T-cell (primary cell): ENCODE data around the gene TOM1L2. TPM values are rescaled to one million over a fixed set of nuclear protein-coding genes. Genes with fewer than 3 reads are reported as not detected.

ENCODE experiments used
- ATAC-seq, 4 experiments: fragments of 200-7000 bp in 3 of 4; fragments of 150-1000 bp in 1 of 4; cut with Tn5 transposase; replicated peaks in 1 of 4; 1 replicate in 3 of 4; 2 replicates in 1 of 4; pipeline ENCODE4 v1.10.0; 2021; ENCODE audit warnings: moderate library complexity in 3 of 4, mild to moderate bottlenecking in 2 of 4, moderate number of reproducible peaks in 1 of 4
- CTCF ChIA-PET, 2 donors: fragments of 300-600 bp; sonication (Branson Sonifier 250); formaldehyde crosslinking; loops; one replicate each; lab custom pipeline; 2022; ENCODE audit warnings: antibody characterized with exemption in 2 of 2; lab: Charles Lee
- POLR2A ChIA-PET, 2 donors: fragments of 300-600 bp; sonication (Branson Sonifier 250); formaldehyde crosslinking; loops; one replicate each; lab custom pipeline; 2022; ENCODE audit warnings: antibody characterized with exemption in 2 of 2; lab: Charles Lee
- DNase-seq, 35 experiments: peaks; one replicate each; pipeline versions ENCODE4 v3.0.0 to v3.0.0-alpha.2; 2013 to 2023
- H3K27ac ChIP-seq: one replicate; pipeline ENCODE4 v1.5.1; 2013; ENCODE audit warnings: low read length
- H3K27me3 ChIP-seq, 2 experiments: replicated peaks in 1 of 2; 1 replicate in 1 of 2; 2 replicates in 1 of 2; pipeline versions ENCODE4 v1.6.1 to v1.7.0; 2013; ENCODE audit warnings: low read length in 1 of 2, mixed read lengths in 1 of 2; ENCODE audit not compliant: control insufficient read depth in 2 of 2, insufficient read depth in 2 of 2; ENCODE audit errors: extremely low read depth in 1 of 2
- H3K36me3 ChIP-seq, 2 donors: 1 replicate in 1 of 2; 2 replicates in 1 of 2; pipeline versions ENCODE4 v1.6.1 to v1.7.0; 2013; ENCODE audit warnings: low read length in 1 of 2; ENCODE audit not compliant: control insufficient read depth in 2 of 2, insufficient read depth in 1 of 2; ENCODE audit errors: extremely low read depth in 1 of 2
- H3K4me1 ChIP-seq, 2 experiments: 1 replicate in 1 of 2; 2 replicates in 1 of 2; pipeline versions ENCODE4 v1.6.1 to v1.7.0; 2013; ENCODE audit warnings: low read length in 2 of 2, mixed read lengths in 1 of 2; ENCODE audit not compliant: insufficient read depth in 2 of 2, control insufficient read depth in 1 of 2; ENCODE audit errors: extremely low read depth in 1 of 2
- H3K4me3 ChIP-seq, 2 donors: 1 replicate in 1 of 2; 2 replicates in 1 of 2; pipeline versions ENCODE4 v1.5.1 to v1.7.0; 2013; ENCODE audit warnings: mild to moderate bottlenecking in 2 of 2, low read length in 1 of 2, moderate library complexity in 1 of 2; ENCODE audit not compliant: control insufficient read depth in 1 of 2; ENCODE audit errors: extremely low read depth in 1 of 2
- H3K9me3 ChIP-seq: 2 replicates; pipeline ENCODE4 v1.7.0; 2013
- H3K27ac Mint-ChIP-seq, 2 donors: one replicate each; pipeline ENCODE4 v1.8.0; 2020 to 2021; ENCODE audit warnings: mild to moderate bottlenecking in 2 of 2, mixed read lengths in 2 of 2
- H3K27me3 Mint-ChIP-seq, 2 donors: one replicate each; pipeline ENCODE4 v1.8.0; 2021 to 2022; ENCODE audit warnings: mixed read lengths in 2 of 2
- H3K36me3 Mint-ChIP-seq: one replicate; pipeline ENCODE4 v1.8.0; 2021; ENCODE audit warnings: mixed read lengths
- H3K4me1 Mint-ChIP-seq, 3 donors: one replicate each; pipeline ENCODE4 v1.8.0; 2020 to 2022; ENCODE audit warnings: mixed read lengths in 3 of 3, mild to moderate bottlenecking in 1 of 3
- H3K4me3 Mint-ChIP-seq, 3 donors: one replicate each; pipeline ENCODE4 v1.8.0; 2020 to 2022; ENCODE audit warnings: mild to moderate bottlenecking in 3 of 3, mixed read lengths in 3 of 3, moderate library complexity in 3 of 3
- H3K9me3 Mint-ChIP-seq, 3 donors: one replicate each; pipeline ENCODE4 v1.8.0; 2020 to 2022; ENCODE audit warnings: mixed read lengths in 3 of 3
- WGBS: methylation state at CpG from one replicate; pipeline ENCODE4 v1.1.5; 2013; ENCODE audit warnings: missing lambda C conversion rate; ENCODE audit not compliant: insufficient coverage; 5-methylcytosine and 5-hydroxymethylcytosine counted together
- total RNA-seq, 35 experiments: library from RNA in 6 of 35; stranded (reverse) in 6 of 35; fragments of 120-200 nt in 1 of 35; gene quantifications; one replicate each; pipeline versions ENCODE4 v1.2.1 to v1.2.4 and lab custom pipeline; 2013 to 2026

The TOM1L2 gene
- total RNA-seq, 5 donors from 2014 or later (not counting 1 experiment from before 2014, with no cell fraction given) = 57.5 to 71.5 (median 61.9) TPM

- POLR2A ChIA-PET = no interaction called here
- WGBS = 92% methylated on average over 9 of the region's 16 CpGs
Measured at GRCh38 chr17:17798573-17799255, 173.5 kb downstream of the TOM1L2 start.

DNA sequence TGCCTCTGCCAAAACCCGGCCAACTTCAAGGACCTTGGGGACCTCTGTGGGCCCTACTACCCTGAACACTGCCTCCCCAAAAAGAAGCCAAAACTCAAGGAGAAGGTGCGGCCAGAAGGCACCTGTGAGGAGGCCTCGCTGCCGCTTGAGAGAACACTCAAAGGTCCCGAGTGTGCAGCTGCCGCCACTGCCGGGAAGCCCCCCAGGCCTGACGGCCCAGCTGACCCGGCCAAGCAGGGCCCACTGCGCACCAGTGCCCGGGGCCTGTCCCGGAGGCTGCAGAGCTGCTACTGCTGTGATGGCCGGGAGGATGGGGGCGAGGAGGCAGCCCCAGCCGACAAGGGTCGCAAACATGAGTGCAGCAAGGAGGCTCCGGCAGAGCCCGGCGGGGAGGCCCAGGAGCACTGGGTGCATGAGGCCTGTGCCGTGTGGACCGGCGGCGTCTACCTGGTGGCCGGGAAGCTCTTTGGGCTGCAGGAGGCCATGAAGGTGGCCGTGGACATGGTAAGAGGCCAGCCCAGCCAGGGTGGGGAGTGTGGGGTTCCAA, 174.1 kb downstream of the TOM1L2 start:
- Mint-ChIP-seq H3K27me3 (no peaks in the 10 kb centered on the region), H3K4me3 (no peak overlapping the region), H3K36me3 (peaks cover 4% of the 10 kb centered on the region), H3K9me3 (no peaks in the 10 kb centered on the region), H3K27ac (no peak overlapping the region), H3K4me1 (peaks cover 10 to 12% (median 11%) of the 10 kb centered on the region in 3 donors)
- WGBS = 94% methylated on average over 22 of the region's 25 CpGs
- CTCF ChIA-PET = no interaction called here
- ATAC-seq (no peak), DNase-seq (no peak)
- H3K27ac ChIP-seq = no peak overlapping the region
- H3K36me3 ChIP-seq = peaks cover 3 to 27% of the 10 kb centered on the region in 2 donors
- H3K4me1 ChIP-seq = peaks cover 3 to 12% of the 10 kb centered on the region in 2 experiments
- H3K27me3 ChIP-seq = no peaks in the 10 kb centered on the region
- H3K4me3 ChIP-seq = no peak overlapping the region
- POLR2A ChIA-PET = no interaction called here
- H3K9me3 ChIP-seq = no peaks in the 10 kb centered on the region

More at GRCh38 chr17:17798573-17799255, 173.5 kb downstream of the TOM1L2 start:
- no peak for DNase-seq
- Mint-ChIP-seq H3K27ac (no peak overlapping the region), H3K27me3 (no peaks in the 10 kb centered on the region), H3K36me3 (peaks cover 6% of the 10 kb centered on the region), H3K4me1 (peaks cover 4 to 6% (median 5%) of the 10 kb centered on the region in 3 donors), H3K9me3 (no peaks in the 10 kb centered on the region), H3K4me3 (no peak overlapping the region)
- CTCF ChIA-PET = no interaction called here
- Histone ChIP-seq H3K36me3 (peaks cover 3 to 27% of the 10 kb centered on the region in 2 donors), H3K27me3 (no peaks in the 10 kb centered on the region), H3K4me3 (no peak overlapping the region), H3K4me1 (peaks cover 0 to 5% of the 10 kb centered on the region in 2 experiments), H3K9me3 (no peaks in the 10 kb centered on the region), H3K27ac (no peak overlapping the region)
- ATAC-seq = no peak

DNA sequence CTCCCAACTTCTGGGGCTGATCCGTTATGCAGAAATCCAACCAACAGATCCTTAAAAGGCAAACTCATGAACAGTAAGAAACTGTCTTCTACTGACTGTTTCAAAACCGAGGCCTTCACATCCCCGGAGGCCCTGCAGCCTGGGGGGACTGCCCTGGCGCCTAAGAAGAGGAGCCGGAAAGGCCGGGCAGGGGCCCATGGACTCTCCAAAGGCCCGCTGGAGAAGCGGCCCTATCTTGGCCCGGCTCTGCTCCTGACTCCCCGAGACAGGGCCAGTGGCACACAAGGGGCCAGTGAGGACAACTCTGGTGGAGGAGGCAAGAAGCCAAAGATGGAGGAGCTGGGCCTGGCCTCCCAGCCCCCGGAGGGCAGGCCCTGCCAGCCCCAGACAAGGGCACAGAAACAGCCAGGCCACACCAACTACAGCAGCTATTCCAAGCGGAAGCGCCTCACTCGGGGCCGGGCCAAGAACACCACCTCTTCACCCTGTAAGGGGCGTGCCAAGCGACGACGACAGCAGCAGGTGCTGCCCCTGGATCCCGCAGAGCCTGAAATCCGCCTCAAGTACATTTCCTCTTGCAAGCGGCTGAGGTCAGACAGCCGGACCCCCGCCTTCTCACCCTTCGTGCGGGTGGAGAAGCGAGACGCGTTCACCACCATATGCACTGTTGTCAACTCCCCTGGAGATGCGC, 174.9 kb downstream of the TOM1L2 start:
- no peaks in the 10 kb centered on the region for H3K27me3 ChIP-seq
- H3K4me3 ChIP-seq = no peak overlapping the region
- H3K27ac Mint-ChIP-seq = no peak overlapping the region
- no peaks in the 10 kb centered on the region for H3K9me3 Mint-ChIP-seq
- H3K27ac ChIP-seq = no peak overlapping the region
- POLR2A ChIA-PET = no interaction called here
- CTCF ChIA-PET = interaction anchor here in 1 of 2 donors (0.5 kb wide), 1 partner anchor 1512 kb away, joined by 6 read pairs; no protein-coding TSS in a partner anchor
- peaks cover 17 to 20% (median 19%) of the 10 kb centered on the region in 3 donors for H3K4me1 Mint-ChIP-seq
- H3K4me3 Mint-ChIP-seq = no peak overlapping the region
- peaks cover 7 to 19% of the 10 kb centered on the region in 2 experiments for H3K4me1 ChIP-seq
- no peak for ATAC-seq
- H3K36me3 Mint-ChIP-seq = peaks cover 4% of the 10 kb centered on the region
- peaks cover 3 to 27% of the 10 kb centered on the region in 2 donors for H3K36me3 ChIP-seq
- no peaks in the 10 kb centered on the region for H3K9me3 ChIP-seq
- 95% methylated on average over 26 of the region's 30 CpGs for WGBS
- no peak for DNase-seq
- H3K27me3 Mint-ChIP-seq = no peaks in the 10 kb centered on the region

DNA sequence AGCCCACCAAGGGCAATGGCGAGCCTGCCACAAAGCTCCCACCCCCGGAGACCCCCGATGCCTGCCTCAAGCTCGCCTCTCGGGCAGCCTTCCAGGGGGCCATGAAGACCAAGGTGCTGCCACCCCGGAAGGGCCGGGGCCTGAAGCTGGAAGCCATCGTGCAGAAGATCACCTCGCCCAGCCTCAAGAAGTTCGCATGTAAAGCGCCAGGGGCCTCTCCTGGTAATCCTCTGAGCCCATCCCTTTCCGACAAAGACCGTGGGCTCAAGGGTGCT, 175.5 kb downstream of the TOM1L2 start:
- Mint-ChIP-seq H3K27ac (no peak overlapping the region), H3K27me3 (no peaks in the 10 kb centered on the region), H3K4me3 (no peak overlapping the region), H3K36me3 (peaks cover 4% of the 10 kb centered on the region), H3K4me1 (peaks cover 22 to 26% (median 24%) of the 10 kb centered on the region in 3 donors), H3K9me3 (no peaks in the 10 kb centered on the region)
- no peak overlapping the region for H3K4me3 ChIP-seq
- no peak for DNase-seq
- peaks cover 3 to 27% of the 10 kb centered on the region in 2 donors for H3K36me3 ChIP-seq
- POLR2A ChIA-PET = no interaction called here
- H3K4me1 ChIP-seq = peaks cover 9 to 24% of the 10 kb centered on the region in 2 experiments
- no peaks in the 10 kb centered on the region for H3K27me3 ChIP-seq
- CTCF ChIA-PET = interaction anchor here in 1 of 2 donors (0.5 kb wide), 1 partner anchor 1511 kb away, joined by 6 read pairs; no protein-coding TSS in a partner anchor
- H3K27ac ChIP-seq = no peak overlapping the region
- no peak for ATAC-seq
- H3K9me3 ChIP-seq = no peaks in the 10 kb centered on the region
- 98% methylated on average over 11 of the region's 13 CpGs for WGBS

GRCh38 chr17:17795946-17796786, 176.0 kb downstream of the TOM1L2 start:
- Mint-ChIP-seq H3K9me3 (no peaks in the 10 kb centered on the region), H3K27me3 (no peaks in the 10 kb centered on the region), H3K4me3 (no peak overlapping the region), H3K27ac (no peak overlapping the region), H3K36me3 (peaks cover 4% of the 10 kb centered on the region), H3K4me1 (peaks cover 24 to 30% (median 26%) of the 10 kb centered on the region in 3 donors)
- DNase-seq (no peak), ATAC-seq (no peak)
- ChIA-PET POLR2A (no interaction called here), CTCF (no interaction called here)
- Histone ChIP-seq H3K4me1 (peaks cover 9 to 28% of the 10 kb centered on the region in 2 experiments), H3K27ac (no peak overlapping the region), H3K4me3 (no peak overlapping the region), H3K36me3 (peaks cover 3 to 27% of the 10 kb centered on the region in 2 donors), H3K9me3 (no peaks in the 10 kb centered on the region), H3K27me3 (no peaks in the 10 kb centered on the region)
- WGBS = 98% methylated on average over 25 of the region's 40 CpGs

DNA sequence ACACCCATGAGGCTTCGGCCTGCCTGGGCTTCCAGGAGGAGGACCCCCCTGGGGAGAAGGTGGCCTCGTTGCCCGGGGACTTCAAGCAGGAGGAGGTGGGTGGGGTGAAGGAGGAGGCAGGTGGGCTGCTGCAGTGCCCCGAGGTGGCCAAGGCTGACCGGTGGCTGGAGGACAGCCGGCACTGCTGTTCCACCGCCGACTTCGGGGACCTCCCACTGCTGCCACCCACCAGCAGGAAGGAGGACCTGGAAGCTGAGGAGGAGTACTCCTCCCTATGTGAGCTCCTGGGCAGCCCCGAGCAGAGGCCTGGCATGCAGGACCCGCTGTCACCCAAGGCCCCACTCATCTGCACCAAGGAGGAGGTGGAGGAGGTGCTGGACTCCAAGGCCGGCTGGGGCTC, 176.9 kb downstream of the TOM1L2 start:
- H3K36me3 ChIP-seq = peaks cover 3 to 27% of the 10 kb centered on the region in 2 donors
- peaks cover 9 to 28% of the 10 kb centered on the region in 2 experiments for H3K4me1 ChIP-seq
- peaks cover 24 to 30% (median 26%) of the 10 kb centered on the region in 3 donors for H3K4me1 Mint-ChIP-seq
- peaks cover 4% of the 10 kb centered on the region for H3K36me3 Mint-ChIP-seq
- ChIA-PET CTCF (interaction anchor here in 1 of 2 donors (0.6 kb wide), 1 partner anchor 20 kb away, joined by 3 read pairs; no protein-coding TSS in a partner anchor), POLR2A (no interaction called here)
- H3K9me3 ChIP-seq = no peaks in the 10 kb centered on the region
- no peak overlapping the region for H3K4me3 Mint-ChIP-seq
- no peak overlapping the region for H3K27ac Mint-ChIP-seq
- 96% methylated on average over 6 of the region's 12 CpGs for WGBS
- H3K27me3 Mint-ChIP-seq = no peaks in the 10 kb centered on the region
- ATAC-seq = no peak
- no peak for DNase-seq
- no peak overlapping the region for H3K4me3 ChIP-seq
- no peak overlapping the region for H3K27ac ChIP-seq
- no peaks in the 10 kb centered on the region for H3K9me3 Mint-ChIP-seq
- H3K27me3 ChIP-seq = no peaks in the 10 kb centered on the region
